WTC11 (cell line): Measurements from ENCODE around the gene ADIPOR2. TPM values are rescaled to one million over a fixed set of nuclear protein-coding genes. Genes with fewer than 3 reads are reported as not detected.
A peak's percentile ranks its signal among the peaks of the same experiment; 100 is the strongest.

Experiments used
- ATAC-seq: fragments of 200-7000 bp; cut with Tn5 transposase; 2 replicates; pipeline ENCODE4 v1.10.0; 2021; ENCODE audit warnings: mild to moderate bottlenecking, moderate library complexity
- CTCF ChIA-PET: fragments of 300-600 bp; sonication (Branson Sonifier 250); formaldehyde crosslinking; loops from one replicate; lab custom pipeline; 2021; ENCODE audit warnings: antibody characterized with exemption; lab: Charles Lee
- POLR2A ChIA-PET: fragments of 350-600 bp; sonication (Branson Sonifier 250); formaldehyde crosslinking; loops from one replicate; lab custom pipeline; 2021; ENCODE audit warnings: antibody characterized with exemption; lab: Charles Lee
- DNase-seq: peaks from one replicate; pipeline ENCODE4 v3.0.0; 2021; ENCODE audit warnings: low spot score
- H3K27ac Mint-ChIP-seq: 2 replicates; pipeline ENCODE4 v1.8.0; 2021; ENCODE audit warnings: mixed read lengths
- H3K27me3 Mint-ChIP-seq: 2 replicates; pipeline ENCODE4 v1.8.0; 2021; ENCODE audit warnings: low read depth, mild to moderate bottlenecking, moderate library complexity, mixed read lengths
- H3K36me3 Mint-ChIP-seq: 2 replicates; pipeline ENCODE4 v1.8.0; 2021; ENCODE audit warnings: mixed read lengths
- H3K4me1 Mint-ChIP-seq: 2 replicates; pipeline ENCODE4 v1.8.0; 2022; ENCODE audit warnings: mixed read lengths
- H3K4me3 Mint-ChIP-seq: 2 replicates; pipeline ENCODE4 v1.8.0; 2021; ENCODE audit warnings: mild to moderate bottlenecking, moderate library complexity, mixed read lengths
- H3K9me3 Mint-ChIP-seq: 2 replicates; pipeline ENCODE4 v1.8.0; 2021; ENCODE audit warnings: mixed read lengths
- AR ChIP-seq: fragments of 250-450 bp; sonication (Bioruptor Pico); IDR thresholded peaks from 2 replicates; pipeline ENCODE4 v1.9.0; 2021; ENCODE audit warnings: mild to moderate bottlenecking
- ATF1 ChIP-seq: sonication (generic); formaldehyde crosslinking; IDR thresholded peaks from 2 replicates; pipeline ENCODE4 v1.8.1; 2023; ENCODE audit warnings: mild to moderate bottlenecking, moderate library complexity, missing genetic modification reagents
- CDX4 ChIP-seq: fragments of 250-450 bp; sonication (Bioruptor Pico); IDR thresholded peaks from 2 replicates; pipeline ENCODE4 v1.9.0; 2021; ENCODE audit warnings: moderate library complexity, mild to moderate bottlenecking, inconsistent platforms, borderline replicate concordance
- CREM ChIP-seq: sonication (generic); formaldehyde crosslinking; IDR thresholded peaks from 2 replicates; pipeline ENCODE4 v1.8.1; 2022; ENCODE audit warnings: mild to moderate bottlenecking, missing genetic modification reagents, moderate library complexity
- CTCF ChIP-seq: fragments of 200-600 bp; IDR thresholded peaks from 2 replicates; pipeline ENCODE4 v1.8.0; 2022; ENCODE audit warnings: antibody characterized with exemption
- FOXJ3 ChIP-seq: sonication (generic); formaldehyde crosslinking; IDR thresholded peaks from 2 replicates; pipeline ENCODE4 v1.9.0; 2021; ENCODE audit warnings: missing genetic modification reagents, mild to moderate bottlenecking, borderline replicate concordance
- HMGA2 ChIP-seq: fragments of 250-450 bp; sonication (Bioruptor Pico); IDR thresholded peaks from 2 replicates; pipeline ENCODE4 v1.4.0; 2021; ENCODE audit warnings: mild to moderate bottlenecking, moderate library complexity
- MXD4 ChIP-seq: fragments of 250-450 bp; sonication (Bioruptor Pico); IDR thresholded peaks from 2 replicates; pipeline ENCODE4 v1.8.0; 2021; ENCODE audit warnings: mild to moderate bottlenecking, moderate library complexity, borderline replicate concordance
- NR3C1 ChIP-seq: sonication (generic); formaldehyde crosslinking; conservative IDR thresholded peaks from 2 replicates; pipeline ENCODE4 v1.8.1; 2023; ENCODE audit warnings: low read depth, mild to moderate bottlenecking, missing genetic modification reagents
- RORB ChIP-seq: fragments of 250-450 bp; sonication (Bioruptor Pico); IDR thresholded peaks from 2 replicates; pipeline ENCODE4 v1.9.0; 2021; ENCODE audit warnings: mild to moderate bottlenecking
- SMAD4 ChIP-seq: sonication (generic); formaldehyde crosslinking; IDR thresholded peaks from 2 replicates; pipeline ENCODE4 v1.8.0; 2022; ENCODE audit warnings: mild to moderate bottlenecking, missing genetic modification reagents
- TEAD1 ChIP-seq: sonication (generic); formaldehyde crosslinking; IDR thresholded peaks from 2 replicates; pipeline ENCODE4 v1.8.0; 2022; ENCODE audit warnings: mild to moderate bottlenecking, missing genetic modification reagents
- TEAD4 ChIP-seq: sonication (generic); formaldehyde crosslinking; IDR thresholded peaks from 2 replicates; pipeline ENCODE4 v1.8.0; 2022; ENCODE audit warnings: mild to moderate bottlenecking, missing genetic modification reagents
- ZNF317 ChIP-seq: sonication (generic); formaldehyde crosslinking; IDR thresholded peaks from 2 replicates; pipeline ENCODE4 v1.8.1; 2023; ENCODE audit warnings: low read depth, mild to moderate bottlenecking, moderate library complexity, missing genetic modification reagents, borderline replicate concordance
- ZSCAN18 ChIP-seq: fragments of 250-450 bp; sonication (Bioruptor Pico); IDR thresholded peaks from 2 replicates; pipeline ENCODE4 v2.1.2; 2022; ENCODE audit warnings: mild to moderate bottlenecking, moderate library complexity
- total RNA-seq: library from RNA; stranded (reverse); gene quantifications from 3 replicates; pipeline ENCODE4 v1.2.3, GENCODE V29; 2021
- TF ChIP-seq, protein P1 (sequence below): sonication (generic); formaldehyde crosslinking; IDR thresholded peaks from 2 replicates; pipeline ENCODE4 v1.8.1; 2022; ENCODE audit warnings: missing genetic modification reagents, borderline replicate concordance

ADIPOR2 gene
- total RNA-seq, 1 experiment from 2014 or later: 38.4 TPM

GRCh38 chr12:1662761-1663439, 28.0 kb upstream of the ADIPOR2 start (continued):
- TF ChIP-seq ZNF317 (CRISPR knock-in tag) (peak; percentile 13; the same call in 1 of the 2 replicates), FOXJ3 (CRISPR knock-in tag) (no peak), CDX4 (CRISPR knock-in tag) (no peak)

GRCh38 chr12:1663440-1664132, 27.3 kb upstream of the ADIPOR2 start:
- no peak for DNase-seq
- CTCF ChIA-PET: no interaction called here
- H3K9me3 Mint-ChIP-seq: no peaks in the 10 kb centered on the region
- no peak for ATAC-seq
- H3K27ac Mint-ChIP-seq: no peak overlapping the region
- peak overlapping the region; percentile 57 for H3K4me3 Mint-ChIP-seq
- TF ChIP-seq TEAD1 (CRISPR knock-in tag): no peak
- TF ChIP-seq HMGA2 (CRISPR knock-in tag): no peak
- no peak for TF ChIP-seq AR (CRISPR knock-in tag)
- no peak for TF ChIP-seq ZSCAN18 (CRISPR knock-in tag)
- no peak for TF ChIP-seq TEAD4 (CRISPR knock-in tag)
- no peak for TF ChIP-seq CREM
- 0 out of 2 replicates have a peak, but pooled peaks have one; percentile 0 for TF ChIP-seq CTCF
- no peak for TF ChIP-seq NR3C1 (CRISPR knock-in tag)
- TF ChIP-seq ATF1 (CRISPR knock-in tag): no peak
- TF ChIP-seq MXD4 (CRISPR knock-in tag): no peak
- TF ChIP-seq RORB (CRISPR knock-in tag): no peak
- TF ChIP-seq, protein P1, sequence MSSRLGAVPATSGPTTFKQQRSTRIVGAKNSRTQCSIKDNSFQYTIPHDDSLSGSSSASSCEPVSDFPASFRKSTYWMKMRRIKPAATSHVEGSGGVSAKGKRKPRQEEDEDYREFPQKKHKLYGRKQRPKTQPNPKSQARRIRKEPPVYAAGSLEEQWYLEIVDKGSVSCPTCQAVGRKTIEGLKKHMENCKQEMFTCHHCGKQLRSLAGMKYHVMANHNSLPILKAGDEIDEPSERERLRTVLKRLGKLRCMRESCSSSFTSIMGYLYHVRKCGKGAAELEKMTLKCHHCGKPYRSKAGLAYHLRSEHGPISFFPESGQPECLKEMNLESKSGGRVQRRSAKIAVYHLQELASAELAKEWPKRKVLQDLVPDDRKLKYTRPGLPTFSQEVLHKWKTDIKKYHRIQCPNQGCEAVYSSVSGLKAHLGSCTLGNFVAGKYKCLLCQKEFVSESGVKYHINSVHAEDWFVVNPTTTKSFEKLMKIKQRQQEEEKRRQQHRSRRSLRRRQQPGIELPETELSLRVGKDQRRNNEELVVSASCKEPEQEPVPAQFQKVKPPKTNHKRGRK: peak; percentile 66; the same call in 1 of the 2 replicates
- TF ChIP-seq SMAD4 (CRISPR knock-in tag): no peak
- TF ChIP-seq, all 79 proteins: peak for 2
- peaks cover 19% of the 10 kb centered on the region for H3K4me1 Mint-ChIP-seq
- H3K36me3 Mint-ChIP-seq: no peaks in the 10 kb centered on the region
- POLR2A ChIA-PET: no interaction called here
- H3K27me3 Mint-ChIP-seq: peaks cover 44% of the 10 kb centered on the region
